CD4-positive, alpha-beta memory T cell (primary cell): Measurements from ENCODE around the gene GALNT7. TPM values are rescaled to one million over a fixed set of nuclear protein-coding genes. Genes with fewer than 3 reads are reported as not detected.

Source experiments
- CTCF ChIA-PET: fragments of 350-600 bp; sonication (Branson Sonifier 250); formaldehyde crosslinking; loops from one replicate; lab custom pipeline; 2021; ENCODE audit warnings: inconsistent platforms; ENCODE audit not compliant: partially characterized antibody; lab: Charles Lee
- POLR2A ChIA-PET: fragments of 350-600 bp; sonication (Branson Sonifier 250); formaldehyde crosslinking; loops from one replicate; lab custom pipeline; 2021; ENCODE audit not compliant: partially characterized antibody; lab: Charles Lee
- DNase-seq, 5 donors: peaks; one replicate each; pipeline versions ENCODE4 v3.0.0 to v3.0.0-alpha.2; 2020 to 2022; ENCODE audit warnings: mixed read lengths in 1 of 5
- H3K27ac ChIP-seq: one replicate; pipeline ENCODE4 v1.7.0; 2013; ENCODE audit warnings: low read depth, low read length
- H3K27me3 ChIP-seq: 2 replicates; pipeline ENCODE4 v1.7.0; 2013; ENCODE audit warnings: mild to moderate bottlenecking, low read length, moderate library complexity; ENCODE audit not compliant: insufficient read depth
- H3K36me3 ChIP-seq: 2 replicates; pipeline ENCODE4 v1.7.0; 2013; ENCODE audit warnings: mild to moderate bottlenecking, low read length, moderate library complexity; ENCODE audit not compliant: insufficient read depth
- H3K4me1 ChIP-seq: 2 replicates; pipeline ENCODE4 v1.7.0; 2013; ENCODE audit warnings: mild to moderate bottlenecking, low read length, moderate library complexity; ENCODE audit not compliant: insufficient read depth
- H3K4me3 ChIP-seq, 2 donors: one replicate each; pipeline ENCODE4 v1.7.0; 2013; ENCODE audit warnings: low read length in 2 of 2, mild to moderate bottlenecking in 1 of 2
- H3K9me3 ChIP-seq, 2 donors: one replicate each; pipeline ENCODE4 v1.7.0; 2013; ENCODE audit warnings: low read length in 2 of 2, control low read depth in 1 of 2; ENCODE audit not compliant: control insufficient read depth in 1 of 2
- H3K27ac Mint-ChIP-seq, 7 donors: one replicate each; pipeline ENCODE4 v1.8.0; 2020 to 2021; ENCODE audit warnings: mixed read lengths in 7 of 7, mild to moderate bottlenecking in 6 of 7, inconsistent platforms in 3 of 7, moderate library complexity in 3 of 7
- H3K27me3 Mint-ChIP-seq, 2 donors: one replicate each; pipeline ENCODE4 v1.8.0; 2020 to 2021; ENCODE audit warnings: mixed read lengths in 2 of 2
- H3K36me3 Mint-ChIP-seq, 2 donors: one replicate each; pipeline ENCODE4 v1.8.0; 2020 to 2021; ENCODE audit warnings: mixed read lengths in 2 of 2, inconsistent platforms in 1 of 2, mild to moderate bottlenecking in 1 of 2
- H3K4me1 Mint-ChIP-seq, 4 donors: one replicate each; pipeline ENCODE4 v1.8.0; 2020 to 2021; ENCODE audit warnings: mixed read lengths in 4 of 4, mild to moderate bottlenecking in 1 of 4
- H3K4me3 Mint-ChIP-seq, 8 donors: one replicate each; pipeline ENCODE4 v1.8.0; 2020 to 2021; ENCODE audit warnings: mixed read lengths in 8 of 8, mild to moderate bottlenecking in 7 of 8, moderate library complexity in 6 of 8, inconsistent platforms in 3 of 8
- H3K9me3 Mint-ChIP-seq, 8 donors: one replicate each; pipeline ENCODE4 v1.8.0; 2020 to 2021; ENCODE audit warnings: mixed read lengths in 8 of 8, mild to moderate bottlenecking in 5 of 8, inconsistent platforms in 3 of 8, moderate library complexity in 1 of 8
- intact Hi-C: fragments of 100-400 bp; cut with micrococcal nuclease; formaldehyde crosslinking; loops from one replicate; pipeline ENCODE4 v1.15.1; 2023
- polyA plus RNA-seq, 2 donors: library from polyadenylated mRNA; unstranded; fragments of 300-500 nt; fragmentation: Illumina TruSeq; gene quantifications; one replicate each; pipeline ENCODE4 v1.2.3, GENCODE V29; 2021
- total RNA-seq, 2 experiments: library from RNA; stranded (reverse); gene quantifications; one replicate each; pipeline ENCODE4 v1.2.3, GENCODE V29; 2021

The GALNT7 gene
- total and polyA plus RNA-seq, 4 experiments from 2014 or later, result 12.6 to 26.3 (median 22.3) TPM

DNA sequence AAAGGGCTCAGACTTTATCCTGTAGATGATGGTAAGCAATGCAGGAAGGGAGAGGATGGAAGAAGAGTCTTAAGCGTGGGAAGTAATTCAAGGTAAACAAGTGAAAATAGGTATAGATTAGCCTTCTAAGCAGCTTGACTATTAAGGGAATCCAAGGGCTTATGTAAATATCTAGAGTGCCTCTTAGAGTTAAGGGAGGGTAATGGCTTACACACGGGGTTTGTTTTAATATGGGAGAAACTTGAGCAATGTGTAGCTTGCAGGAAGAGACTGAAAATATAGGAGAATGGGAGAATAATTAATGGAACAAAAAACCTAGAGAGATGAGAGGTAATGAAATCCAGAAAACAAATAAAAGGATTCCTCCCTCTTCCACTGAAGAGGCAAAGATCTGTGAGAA is 189.3 kb downstream of the GALNT7 start:
- H3K27me3 ChIP-seq, result no peaks in the 10 kb centered on the region
- Mint-ChIP-seq H3K36me3 (no peaks in the 10 kb centered on the region), H3K4me1 (no peaks in the 10 kb centered on the region), H3K27ac (no peak overlapping the region), H3K27me3 (peaks cover 2 to 4% of the 10 kb centered on the region in 2 donors), H3K4me3 (no peak overlapping the region), H3K9me3 (no peaks in the 10 kb centered on the region)
- intact Hi-C loops, result no loop called here
- no peaks in the 10 kb centered on the region for H3K4me1 ChIP-seq
- DNase-seq, result no peak
- CTCF ChIA-PET, result interaction anchor here (1.1 to 2.8 kb wide), 3 partner anchors 12 to 38 kb away, joined by 4 to 14 read pairs (median 4); no protein-coding TSS in a partner anchor
- H3K36me3 ChIP-seq, result no peaks in the 10 kb centered on the region
- POLR2A ChIA-PET, result interaction anchor here (1.1 kb wide), 1 partner anchor 12 kb away, joined by 4 read pairs; the partner anchor contains the start of gene SAP30
- no peak overlapping the region for H3K4me3 ChIP-seq
- H3K27ac ChIP-seq, result no peak overlapping the region
- no peaks in the 10 kb centered on the region for H3K9me3 ChIP-seq

DNA sequence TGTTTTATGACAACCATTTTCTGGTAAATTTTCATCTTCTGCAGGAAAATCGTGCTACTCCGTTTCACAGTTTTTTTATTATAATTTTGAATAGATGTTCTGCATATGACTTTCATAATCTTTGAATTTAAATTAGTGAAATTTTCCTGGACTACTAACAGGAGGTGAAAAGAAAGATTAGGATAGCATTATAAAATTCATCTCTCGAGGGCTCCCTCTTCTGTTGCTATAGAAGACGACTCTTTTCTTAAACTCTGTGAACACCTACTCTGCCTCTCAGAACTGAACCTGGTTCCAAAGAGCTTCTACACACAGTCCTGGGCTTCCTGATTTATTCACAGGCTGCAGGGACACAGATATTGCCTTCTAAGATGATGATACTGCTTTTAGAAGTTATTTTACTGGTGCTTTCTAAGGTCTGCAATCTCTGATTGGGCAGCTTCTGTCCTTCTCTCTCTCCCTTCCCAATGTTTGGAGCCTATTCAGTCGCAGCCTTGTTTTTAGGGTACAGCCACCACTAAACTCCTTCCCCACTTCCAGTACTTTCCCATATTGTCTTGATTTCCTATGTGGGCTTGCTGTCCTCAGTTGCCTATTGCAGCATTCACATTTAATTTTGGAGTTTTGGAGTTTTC is 192.1 kb downstream of the GALNT7 start:
- ChIA-PET POLR2A (interaction anchor here (2.0 kb wide), 1 partner anchor 26 kb away, joined by 7 read pairs; the partner anchor contains the start of gene HMGB2), CTCF (interaction anchor here (0.7 to 1.2 kb wide), 3 partner anchors 9 to 68 kb away, joined by 3 read pairs; no protein-coding TSS in a partner anchor)
- no peak for DNase-seq
- peaks cover 6 to 9% (median 6%) of the 10 kb centered on the region in 4 donors for H3K4me1 Mint-ChIP-seq
- Histone ChIP-seq H3K27me3 (no peaks in the 10 kb centered on the region), H3K36me3 (no peaks in the 10 kb centered on the region), H3K4me3 (no peak overlapping the region), H3K4me1 (peaks cover 5% of the 10 kb centered on the region), H3K27ac (no peak overlapping the region), H3K9me3 (no peaks in the 10 kb centered on the region)
- H3K36me3 Mint-ChIP-seq, result no peaks in the 10 kb centered on the region
- H3K27ac Mint-ChIP-seq, result no peak overlapping the region
- no peaks in the 10 kb centered on the region for H3K9me3 Mint-ChIP-seq
- peaks cover 0 to 2% of the 10 kb centered on the region in 2 donors for H3K27me3 Mint-ChIP-seq
- H3K4me3 Mint-ChIP-seq, result no peak overlapping the region
- intact Hi-C loops, result no loop called here

DNA sequence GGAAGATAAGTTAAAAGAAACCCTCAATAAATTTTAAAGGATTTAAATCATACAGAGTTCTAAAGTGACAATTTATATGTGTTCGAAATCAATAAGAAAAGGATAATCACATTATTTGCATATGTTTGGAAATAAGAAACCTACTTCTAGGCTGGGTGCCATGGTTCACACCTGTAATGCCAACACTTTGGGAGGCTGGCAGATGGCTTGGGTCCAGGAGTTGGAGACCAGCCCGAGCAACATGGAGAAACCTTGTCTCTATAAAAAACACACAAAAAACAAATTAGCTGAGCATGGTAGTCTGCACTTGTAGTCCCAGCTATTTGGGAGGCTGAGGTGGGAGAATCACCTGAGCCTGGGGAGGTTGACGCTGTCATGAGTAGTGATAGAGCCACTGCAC is 194.1 kb downstream of the GALNT7 start:
- POLR2A ChIA-PET, result no interaction called here
- Histone ChIP-seq H3K9me3 (no peaks in the 10 kb centered on the region), H3K27ac (no peak overlapping the region), H3K36me3 (no peaks in the 10 kb centered on the region), H3K4me1 (peaks cover 22% of the 10 kb centered on the region), H3K4me3 (no peak overlapping the region), H3K27me3 (no peaks in the 10 kb centered on the region)
- Mint-ChIP-seq H3K4me3 (no peak overlapping the region), H3K27me3 (peaks cover 0 to 2% of the 10 kb centered on the region in 2 donors), H3K9me3 (no peaks in the 10 kb centered on the region), H3K27ac (no peak overlapping the region), H3K4me1 (peaks cover 11 to 20% (median 16%) of the 10 kb centered on the region in 4 donors), H3K36me3 (no peaks in the 10 kb centered on the region)
- no peak for DNase-seq
- CTCF ChIA-PET, result interaction anchor here (1.6 kb wide), 1 partner anchor 28 kb away, joined by 3 read pairs; no protein-coding TSS in a partner anchor
- intact Hi-C loops, result no loop called here

DNA sequence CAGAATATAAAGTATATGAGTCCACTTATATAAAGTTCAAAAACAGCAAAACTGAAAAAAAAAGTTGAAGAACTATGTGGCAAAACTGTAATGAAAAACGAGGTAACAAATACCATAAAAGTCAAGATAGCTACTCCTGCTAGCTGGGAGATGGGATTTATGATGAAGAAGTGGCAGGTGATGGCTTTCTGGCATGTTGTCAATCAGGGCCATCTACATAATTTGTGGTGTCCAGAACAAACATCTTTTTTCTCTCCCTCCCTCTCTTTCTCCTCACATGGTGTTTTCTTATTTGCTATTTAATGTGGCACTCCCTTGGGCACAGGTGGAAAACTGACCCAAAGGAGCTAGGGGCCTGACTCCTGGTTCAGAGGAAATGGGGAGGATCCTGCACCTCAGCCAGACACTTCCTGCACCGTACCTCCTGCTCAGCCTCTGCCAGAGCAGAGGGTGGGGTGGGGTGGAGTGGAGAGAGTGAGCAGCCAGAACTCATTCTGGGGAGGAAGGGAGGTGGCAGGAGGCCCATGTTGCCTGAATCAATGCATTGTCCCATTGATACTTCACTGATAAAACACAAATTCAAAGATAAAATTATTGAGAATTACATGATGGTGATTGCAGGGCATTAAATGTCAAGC is 196.9 kb downstream of the GALNT7 start:
- DNase-seq, result no peak
- ChIA-PET POLR2A (interaction anchor here (1.9 kb wide), 1 partner anchor 32 kb away, joined by 14 read pairs; the partner anchor contains the start of gene HMGB2), CTCF (no interaction called here)
- H3K9me3 Mint-ChIP-seq, result no peaks in the 10 kb centered on the region
- no peaks in the 10 kb centered on the region for H3K27me3 Mint-ChIP-seq
- intact Hi-C loops, result no loop called here
- peaks cover 35% of the 10 kb centered on the region for H3K4me1 ChIP-seq
- H3K27ac ChIP-seq, result no peak overlapping the region
- H3K4me1 Mint-ChIP-seq, result peaks cover 16 to 32% (median 24%) of the 10 kb centered on the region in 4 donors
- peak overlapping the region in 5 of 7 donors; percentile 33 to 84 (median 70) for H3K27ac Mint-ChIP-seq
- no peaks in the 10 kb centered on the region for H3K9me3 ChIP-seq
- peak overlapping the region in 2 of 8 donors; percentile 51 to 53 for H3K4me3 Mint-ChIP-seq
- H3K27me3 ChIP-seq, result no peaks in the 10 kb centered on the region
- H3K4me3 ChIP-seq, result no peak overlapping the region
- peaks cover 0 to 4% of the 10 kb centered on the region in 2 donors for H3K36me3 Mint-ChIP-seq
- no peaks in the 10 kb centered on the region for H3K36me3 ChIP-seq

DNA sequence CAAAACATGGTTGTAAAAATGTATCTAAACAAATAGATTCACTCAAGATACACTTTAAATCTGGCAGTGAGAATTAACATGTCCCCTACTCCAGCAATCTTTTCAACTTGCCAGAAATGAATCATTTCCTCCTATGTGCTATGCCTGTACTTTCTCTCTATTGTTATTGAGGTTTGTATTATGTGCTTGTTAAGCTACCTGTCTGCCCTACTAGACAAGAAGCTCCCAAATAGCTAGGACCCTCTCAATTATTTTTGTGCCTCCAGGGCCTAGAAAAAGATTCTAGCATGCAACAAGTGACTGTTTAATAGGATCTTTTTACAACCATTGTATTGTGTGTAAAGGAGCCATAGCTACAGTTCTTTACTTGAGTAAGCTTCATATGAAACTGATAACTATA is 198.7 kb downstream of the GALNT7 start:
- no peak for DNase-seq
- no peaks in the 10 kb centered on the region for H3K9me3 ChIP-seq
- Mint-ChIP-seq H3K36me3 (peaks cover 0 to 13% of the 10 kb centered on the region in 2 donors), H3K4me3 (peak overlapping the region in 2 of 8 donors; percentile 40 to 63), H3K27me3 (no peaks in the 10 kb centered on the region), H3K4me1 (peaks cover 16 to 38% (median 27%) of the 10 kb centered on the region in 4 donors), H3K9me3 (no peaks in the 10 kb centered on the region), H3K27ac (peak overlapping the region in 5 of 7 donors; percentile 11 to 73 (median 43))
- H3K27ac ChIP-seq, result no peak overlapping the region
- CTCF ChIA-PET, result interaction anchor here (8.9 kb wide), 1 partner anchor 35 kb away, joined by 72 read pairs; the partner anchor contains the start of gene HMGB2
- no peak overlapping the region for H3K4me3 ChIP-seq
- peaks cover 40% of the 10 kb centered on the region for H3K4me1 ChIP-seq
- H3K27me3 ChIP-seq, result no peaks in the 10 kb centered on the region
- POLR2A ChIA-PET, result interaction anchor here (0.7 to 7.7 kb wide), 2 partner anchors 32 to 35 kb away, joined by 3 to 375 read pairs; partner anchors contain the start of gene HMGB2
- intact Hi-C loops, result no loop called here
- no peaks in the 10 kb centered on the region for H3K36me3 ChIP-seq

DNA sequence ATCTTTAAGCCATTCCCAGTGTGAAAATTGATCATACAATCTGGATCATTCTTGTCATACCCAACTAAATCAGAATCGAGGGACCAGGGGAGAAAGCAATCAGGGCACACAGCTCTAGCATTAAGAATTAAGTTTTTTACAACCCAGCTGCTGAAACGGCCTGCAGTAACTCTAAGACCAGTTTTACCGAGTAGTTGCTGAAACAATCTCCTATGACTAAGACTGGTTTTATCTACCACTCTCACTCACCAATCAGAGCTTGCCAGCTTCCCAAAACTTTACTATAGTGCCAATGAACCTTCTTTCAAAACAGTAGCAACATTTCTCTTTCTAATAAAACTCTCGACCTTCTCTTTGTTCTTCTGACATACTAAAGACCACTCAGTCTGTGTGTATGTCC is 199.3 kb downstream of the GALNT7 start:
- Histone ChIP-seq H3K36me3 (no peaks in the 10 kb centered on the region), H3K4me3 (no peak overlapping the region), H3K27ac (no peak overlapping the region), H3K27me3 (no peaks in the 10 kb centered on the region), H3K4me1 (peaks cover 41% of the 10 kb centered on the region), H3K9me3 (no peaks in the 10 kb centered on the region)
- peaks cover 0 to 13% of the 10 kb centered on the region in 2 donors for H3K36me3 Mint-ChIP-seq
- H3K4me3 Mint-ChIP-seq, result peak overlapping the region in 2 of 8 donors; percentile 8 to 27
- intact Hi-C loops, result no loop called here
- no peak for DNase-seq
- peaks cover 16 to 44% (median 30%) of the 10 kb centered on the region in 4 donors for H3K4me1 Mint-ChIP-seq
- peak overlapping the region in 2 of 7 donors; percentile 31 to 42 for H3K27ac Mint-ChIP-seq
- no peaks in the 10 kb centered on the region for H3K9me3 Mint-ChIP-seq
- no peaks in the 10 kb centered on the region for H3K27me3 Mint-ChIP-seq
- POLR2A ChIA-PET, result interaction anchor here (0.7 to 7.7 kb wide), 2 partner anchors 32 to 36 kb away, joined by 3 to 375 read pairs; partner anchors contain the start of gene HMGB2
- CTCF ChIA-PET, result interaction anchor here (8.9 kb wide), 1 partner anchor 35 kb away, joined by 72 read pairs; the partner anchor contains the start of gene HMGB2
